GM19023 (cell line): ENCODE data around the gene SLC9A3.

Experiments used
- ATAC-seq: cut with Tn5 transposase; IDR thresholded peaks from one replicate; pipeline ENCODE4 v1.9.1; 2021; ENCODE audit warnings: mild to moderate bottlenecking, moderate library complexity; ENCODE audit not compliant: unreplicated experiment

Gene SLC9A3

DNA sequence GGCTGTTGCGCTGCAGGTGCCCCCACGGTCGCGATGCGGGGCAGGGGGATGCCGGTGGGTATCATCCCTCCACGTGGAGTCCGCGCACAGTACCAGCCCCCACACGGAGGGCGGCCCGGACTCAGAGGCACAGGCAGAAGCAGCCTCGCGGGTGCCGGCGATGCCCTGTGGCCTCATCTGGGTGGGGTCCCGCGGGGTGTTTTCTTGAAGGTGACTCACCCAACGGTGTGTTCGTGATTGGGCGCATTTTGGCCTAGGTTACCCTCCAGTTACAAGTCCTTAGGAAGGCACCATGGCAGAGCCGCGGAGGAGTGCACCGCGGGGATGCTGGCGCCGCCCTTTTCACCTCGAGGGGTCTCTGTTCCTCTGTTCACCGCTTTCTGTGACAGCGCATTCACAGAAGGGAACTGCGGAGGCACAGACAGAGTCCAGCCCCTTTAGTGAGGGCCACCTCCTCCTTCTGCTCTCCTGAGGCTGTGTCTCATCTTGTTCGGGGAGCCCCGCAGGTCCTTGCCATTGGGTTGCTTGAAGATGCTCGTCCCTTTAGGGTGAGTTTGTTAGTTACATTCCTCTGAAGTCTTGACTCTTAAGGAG is 102.9 kb downstream of the SLC9A3 start:
- ATAC-seq: no peak

DNA sequence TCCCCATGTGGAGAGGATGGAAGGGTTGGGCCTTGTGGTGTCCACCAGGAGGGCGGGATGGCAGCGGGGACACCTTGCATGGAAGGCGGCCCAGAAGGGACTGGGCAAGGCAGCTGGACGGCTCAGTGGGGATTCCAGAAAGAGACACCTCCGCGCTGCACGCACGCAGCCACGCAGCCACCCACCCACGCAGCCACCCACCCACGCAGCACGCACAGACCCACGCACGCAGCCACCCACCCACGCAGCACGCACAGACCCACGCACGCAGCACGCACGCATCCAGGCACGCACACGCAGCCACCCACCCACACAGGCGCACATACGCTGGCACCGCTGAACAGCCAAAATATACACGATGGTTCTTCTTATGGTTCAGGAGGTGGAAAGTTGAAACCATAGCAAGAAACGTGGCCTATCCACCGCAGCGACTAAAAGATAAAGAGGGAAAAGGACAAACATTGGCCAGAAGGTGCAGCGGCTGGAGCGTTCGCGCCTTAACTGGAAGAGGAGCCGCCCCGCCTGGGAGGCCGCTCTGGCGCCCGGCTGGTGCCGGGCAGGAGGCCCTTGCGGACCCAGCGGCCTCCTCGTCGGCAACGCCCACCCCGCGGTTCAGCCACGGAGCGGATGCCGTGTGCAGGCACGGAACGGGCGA is 103.5 kb downstream of the SLC9A3 start:
- ATAC-seq: no peak
